PC-3 (cell line): ENCODE results near the gene TMPRSS13. TPM values are rescaled to one million over a fixed set of nuclear protein-coding genes. Genes with fewer than 3 reads are reported as not detected.

Source experiments
- ATAC-seq: fragments of 200-7000 bp; cut with Tn5 transposase; 2 replicates; pipeline ENCODE4 v1.9.1; 2020; ENCODE audit warnings: mild to moderate bottlenecking, moderate library complexity
- BruUV-seq: library from RNA; stranded (reverse); fragments of 400-500 nt; replicated peaks from 2 replicates; lab custom pipeline; 2021; lab: Mats Ljungman, UMichigan
- CTCF ChIA-PET: fragments of 300-600 bp; sonication (Branson Sonifier 250); formaldehyde crosslinking; loops from one replicate; lab custom pipeline; 2022; ENCODE audit warnings: antibody characterized with exemption; lab: Charles Lee
- POLR2A ChIA-PET: fragments of 300-600 bp; sonication (Branson Sonifier 250); formaldehyde crosslinking; loops from one replicate; lab custom pipeline; 2022; ENCODE audit warnings: antibody characterized with exemption; ENCODE audit not compliant: unreplicated experiment; lab: Charles Lee
- DNase-seq: peaks from one replicate; pipeline ENCODE4 v3.0.0-alpha.2; 2015
- H2AFZ ChIP-seq: fragments of 300-600 bp; sonication (generic); 2 replicates; pipeline ENCODE4 v1.6.0; 2016; ENCODE audit warnings: antibody characterized with exemption, low read length
- H3F3A ChIP-seq: fragments of 300-600 bp; sonication (generic); one replicate; pipeline ENCODE4 v1.6.0; 2017; ENCODE audit warnings: antibody characterized with exemption, low read length, control low read depth, mild to moderate bottlenecking; ENCODE audit not compliant: unreplicated experiment
- H3K27ac ChIP-seq: fragments of 300-600 bp; sonication (generic); 2 replicates; pipeline ENCODE4 v1.5.1; 2016; ENCODE audit warnings: mild to moderate bottlenecking, low read length
- H3K27me3 ChIP-seq: fragments of 300-600 bp; sonication (generic); 2 replicates; pipeline ENCODE4 v1.6.1; 2016; ENCODE audit warnings: low read length, mixed read lengths
- H3K36me3 ChIP-seq: fragments of 300-600 bp; sonication (generic); 2 replicates; pipeline ENCODE4 v1.6.1; 2016; ENCODE audit warnings: low read depth, mixed run types, low read length, mixed read lengths
- H3K4me1 ChIP-seq: fragments of 300-600 bp; sonication (generic); 2 replicates; pipeline ENCODE4 v1.5.1; 2016; ENCODE audit warnings: low read length; ENCODE audit not compliant: insufficient read depth
- H3K4me2 ChIP-seq: fragments of 300-600 bp; sonication (generic); 2 replicates; pipeline ENCODE4 v1.6.0; 2016; ENCODE audit warnings: low read length
- H3K4me3 ChIP-seq: fragments of 300-600 bp; sonication (generic); 2 replicates; pipeline ENCODE4 v1.5.1; 2016; ENCODE audit warnings: mild to moderate bottlenecking, low read length, mixed read lengths
- H3K79me2 ChIP-seq: fragments of 300-600 bp; sonication (generic); 2 replicates; pipeline ENCODE4 v1.6.1; 2017; ENCODE audit warnings: low read length, mixed read lengths
- H3K9ac ChIP-seq: fragments of 300-600 bp; sonication (generic); 2 replicates; pipeline ENCODE4 v1.6.0; 2016; ENCODE audit warnings: mild to moderate bottlenecking, low read length
- H3K9me2 ChIP-seq: fragments of 300-600 bp; sonication (generic); replicated peaks from 2 replicates; pipeline ENCODE4 v1.6.1; 2016; ENCODE audit warnings: mixed run types, low read length, mixed read lengths
- H3K9me3 ChIP-seq: fragments of 300-600 bp; sonication (generic); 2 replicates; pipeline ENCODE4 v1.6.1; 2016; ENCODE audit warnings: low read length, mixed read lengths
- H4K20me1 ChIP-seq: fragments of 300-600 bp; sonication (generic); 2 replicates; pipeline ENCODE4 v1.6.1; 2016; ENCODE audit warnings: low read length, mixed read lengths
- CTCF ChIP-seq: fragments of 300-600 bp; sonication (generic); conservative IDR thresholded peaks from 2 replicates; pipeline ENCODE4 v1.5.1; 2017; ENCODE audit warnings: antibody characterized with exemption, low read depth, mild to moderate bottlenecking, low read length
- EZH2 ChIP-seq: fragments of 300-600 bp; sonication (generic); IDR thresholded peaks from one replicate; pipeline ENCODE4 v1.6.1; 2017; ENCODE audit warnings: antibody characterized with exemption, mild to moderate bottlenecking, low read length; ENCODE audit not compliant: unreplicated experiment
- EZH2phosphoT487 ChIP-seq: fragments of 300-600 bp; sonication (generic); IDR thresholded peaks from 2 replicates; pipeline ENCODE4 v1.6.1; 2018; ENCODE audit warnings: mild to moderate bottlenecking, antibody characterized with exemption, low read length, borderline replicate concordance
- intact Hi-C: fragments of 100-400 bp; cut with micrococcal nuclease; formaldehyde crosslinking; loops from 2 replicates; pipeline ENCODE4 v1.9.0; 2023
- total RNA-seq: library from RNA; depleted of rRNA; stranded (reverse); fragments of >200 nt; gene quantifications from 2 replicates; pipeline ENCODE4 v1.2.3, GENCODE V29; 2014

Gene TMPRSS13
- total RNA-seq, 1 experiment from 2014 or later = 2.9 TPM

GRCh38 chr11:117908959-117909610 lies 20.1 kb downstream of the TMPRSS13 start:
- Histone ChIP-seq H3K9me3 (no peaks in the 10 kb centered on the region), H3K79me2 (no peaks in the 10 kb centered on the region), H3K27ac (no peak overlapping the region), H2AFZ (no peak overlapping the region), H4K20me1 (no peaks in the 10 kb centered on the region), H3K4me2 (no peak overlapping the region), H3K9me2 (no peaks in the 10 kb centered on the region), H3K9ac (no peak overlapping the region), H3K36me3 (no peaks in the 10 kb centered on the region), H3K4me3 (no peak overlapping the region), H3K4me1 (peaks cover 5% of the 10 kb centered on the region), H3F3A (no peaks in the 10 kb centered on the region), H3K27me3 (peaks cover 43% of the 10 kb centered on the region)
- DNase-seq (no peak), ATAC-seq (no peak)
- ChIA-PET POLR2A (no interaction called here), CTCF (no interaction called here)
- intact Hi-C loops = no loop called here
- TF ChIP-seq CTCF (no peak), EZH2phosphoT487 (no peak), EZH2 (no peak)
- BruUV-seq = no TSS peak

DNA sequence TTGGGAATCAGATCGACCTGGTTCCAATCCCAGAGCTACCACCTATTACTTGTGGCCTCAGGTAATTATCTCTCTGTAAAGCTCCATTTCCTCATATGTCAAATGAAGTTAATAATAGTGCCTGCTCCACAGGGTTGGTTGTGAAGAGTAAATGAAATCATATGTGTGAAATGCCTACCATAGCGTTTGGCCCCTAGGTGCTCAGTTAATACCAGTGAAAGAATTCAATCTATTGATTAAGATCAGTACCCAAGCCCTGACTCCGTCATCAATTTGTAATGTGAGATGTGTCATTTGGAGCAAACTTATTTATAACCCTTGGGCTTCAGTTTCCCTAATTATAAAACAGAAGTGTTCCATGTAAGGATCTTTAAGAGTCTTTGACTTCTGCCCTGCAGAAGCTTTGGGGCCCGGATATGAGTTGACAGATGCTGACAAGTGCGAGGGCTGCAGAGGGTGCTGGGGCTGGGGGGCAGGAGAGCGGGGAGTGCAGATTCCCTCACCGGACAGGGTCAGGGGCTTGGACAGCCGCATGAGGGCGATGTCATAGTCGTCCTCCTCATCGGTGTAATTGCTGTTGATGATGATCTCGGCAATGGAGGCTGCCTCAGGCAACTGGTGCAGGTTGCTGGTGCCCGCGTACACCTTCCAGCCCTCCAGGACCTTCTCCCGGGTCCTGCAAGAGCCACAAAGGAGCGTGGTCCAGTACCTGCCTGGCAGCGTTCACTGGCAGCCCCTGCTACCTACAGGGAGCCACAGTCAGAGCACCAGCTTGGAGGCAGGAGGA lies 20.9 kb downstream of the TMPRSS13 start:
- TF ChIP-seq EZH2phosphoT487 (no peak), CTCF (no peak), EZH2 (no peak)
- Histone ChIP-seq H3K9ac (no peak overlapping the region), H3K36me3 (no peaks in the 10 kb centered on the region), H3K9me3 (no peaks in the 10 kb centered on the region), H3K4me2 (no peak overlapping the region), H3K4me1 (peaks cover 5% of the 10 kb centered on the region), H3F3A (no peaks in the 10 kb centered on the region), H3K9me2 (no peaks in the 10 kb centered on the region), H4K20me1 (no peaks in the 10 kb centered on the region), H3K27me3 (peaks cover 44% of the 10 kb centered on the region), H3K79me2 (no peaks in the 10 kb centered on the region), H3K4me3 (no peak overlapping the region), H3K27ac (no peak overlapping the region), H2AFZ (no peak overlapping the region)
- BruUV-seq = no TSS peak
- ATAC-seq (no peak), DNase-seq (no peak)
- CTCF ChIA-PET = no interaction called here
- POLR2A ChIA-PET = no interaction called here
- intact Hi-C loops = no loop called here
